C4-2B (cell line): Measurements from ENCODE around the gene CCDC160.
"Not testable (repeated sequence)": the region's sequence is repeated elsewhere in the genome, so short reads cannot be mapped to it uniquely, and the experiment has no call there.

Source experiments
- ZFX ChIP-seq: fragments of 450-650 bp; IDR thresholded peaks from 2 replicates; pipeline ENCODE4 v1.6.1; 2017
- TF ChIP-seq, protein P1 (sequence below): fragments of 450-650 bp; conservative IDR thresholded peaks from 2 replicates; pipeline ENCODE4 v1.5.1; 2017; ENCODE audit warnings: mild to moderate bottlenecking

DNA sequence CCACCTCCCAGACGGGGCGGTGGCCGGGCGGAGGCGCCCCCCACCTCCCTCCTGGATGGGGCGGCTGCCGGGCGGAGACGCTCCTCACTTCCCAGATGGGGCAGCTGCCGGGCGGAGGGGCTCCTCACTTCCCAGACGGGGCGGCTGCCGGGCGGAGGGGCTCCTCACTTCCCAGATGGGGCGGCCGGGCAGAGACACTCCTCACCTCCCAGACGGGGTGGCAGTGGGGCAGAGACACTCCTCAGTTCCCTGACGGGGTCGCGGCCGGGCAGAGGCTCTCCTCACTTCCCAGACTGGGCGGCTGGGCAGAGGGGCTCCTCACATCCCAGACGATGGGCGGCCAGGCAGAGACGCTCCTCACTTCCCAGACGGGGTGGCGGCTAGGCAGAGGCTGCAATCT, 49.0 kb downstream of the CCDC160 start:
- TF ChIP-seq, protein P1, sequence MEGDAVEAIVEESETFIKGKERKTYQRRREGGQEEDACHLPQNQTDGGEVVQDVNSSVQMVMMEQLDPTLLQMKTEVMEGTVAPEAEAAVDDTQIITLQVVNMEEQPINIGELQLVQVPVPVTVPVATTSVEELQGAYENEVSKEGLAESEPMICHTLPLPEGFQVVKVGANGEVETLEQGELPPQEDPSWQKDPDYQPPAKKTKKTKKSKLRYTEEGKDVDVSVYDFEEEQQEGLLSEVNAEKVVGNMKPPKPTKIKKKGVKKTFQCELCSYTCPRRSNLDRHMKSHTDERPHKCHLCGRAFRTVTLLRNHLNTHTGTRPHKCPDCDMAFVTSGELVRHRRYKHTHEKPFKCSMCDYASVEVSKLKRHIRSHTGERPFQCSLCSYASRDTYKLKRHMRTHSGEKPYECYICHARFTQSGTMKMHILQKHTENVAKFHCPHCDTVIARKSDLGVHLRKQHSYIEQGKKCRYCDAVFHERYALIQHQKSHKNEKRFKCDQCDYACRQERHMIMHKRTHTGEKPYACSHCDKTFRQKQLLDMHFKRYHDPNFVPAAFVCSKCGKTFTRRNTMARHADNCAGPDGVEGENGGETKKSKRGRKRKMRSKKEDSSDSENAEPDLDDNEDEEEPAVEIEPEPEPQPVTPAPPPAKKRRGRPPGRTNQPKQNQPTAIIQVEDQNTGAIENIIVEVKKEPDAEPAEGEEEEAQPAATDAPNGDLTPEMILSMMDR, result not testable (repeated sequence)
- not testable (repeated sequence) for TF ChIP-seq ZFX
